Activated CD8-positive, alpha-beta memory T cell treated with anti-CD3 and anti-CD28 coated beads, Interleukin-2, amount 50 U/mL, for 1 hour (primary cell): ENCODE results near the gene RYR1.
"Not testable (repeated sequence)": the region's sequence is repeated elsewhere in the genome, so short reads cannot be mapped to it uniquely, and the experiment has no call there.

Source experiments
- DNase-seq: peaks from one replicate; pipeline ENCODE4 v3.0.0-alpha.2; 2020; ENCODE audit errors: extremely low read depth

RYR1 gene

GRCh38 chr19:38490861-38491260, 57.4 kb downstream of the RYR1 start:
- DNase-seq, result no peak

GRCh38 chr19:38492181-38492813, 58.8 kb downstream of the RYR1 start:
- no peak for DNase-seq

GRCh38 chr19:38494379-38494778, 60.9 kb downstream of the RYR1 start:
- DNase-seq, result no peak

- DNase-seq, result not testable (repeated sequence)
These were observed 61.9 kb downstream of the RYR1 start for GRCh38 chr19:38495375-38495774.

GRCh38 chr19:38496116-38496515, 62.6 kb downstream of the RYR1 start:
- no peak for DNase-seq

- DNase-seq, result no peak
These were observed 63.4 kb downstream of the RYR1 start for GRCh38 chr19:38496603-38497487.

- no peak for DNase-seq
These were observed 64.4 kb downstream of the RYR1 start for GRCh38 chr19:38497907-38498306.

- DNase-seq, result no peak
These were observed 66.0 kb downstream of the RYR1 start for GRCh38 chr19:38499532-38499931.

- no peak for DNase-seq
These were observed 67.0 kb downstream of the RYR1 start for GRCh38 chr19:38500450-38500849.

GRCh38 chr19:38502410-38503076, 69.1 kb downstream of the RYR1 start:
- no peak for DNase-seq

- no peak for DNase-seq
These were observed 69.6 kb downstream of the RYR1 start for GRCh38 chr19:38503077-38503410.

GRCh38 chr19:38505958-38506357, 72.5 kb downstream of the RYR1 start:
- no peak for DNase-seq

GRCh38 chr19:38506375-38506722, 72.9 kb downstream of the RYR1 start:
- no peak for DNase-seq

GRCh38 chr19:38506723-38507550, 73.4 kb downstream of the RYR1 start:
- DNase-seq, result no peak

- no peak for DNase-seq
These were observed 74.1 kb downstream of the RYR1 start for GRCh38 chr19:38507551-38508127.

GRCh38 chr19:38508507-38508906, 75.0 kb downstream of the RYR1 start:
- no peak for DNase-seq

- no peak for DNase-seq
These were observed 75.5 kb downstream of the RYR1 start for GRCh38 chr19:38509027-38509426.

GRCh38 chr19:38511074-38511708, 77.7 kb downstream of the RYR1 start:
- DNase-seq, result no peak

- DNase-seq, result no peak
These were observed 78.8 kb downstream of the RYR1 start for GRCh38 chr19:38512277-38512676.

GRCh38 chr19:38513156-38513555, 79.7 kb downstream of the RYR1 start:
- not testable (repeated sequence) for DNase-seq

- no peak for DNase-seq
These were observed 80.3 kb downstream of the RYR1 start for GRCh38 chr19:38513762-38514167.
